ENCODE measurements around the gene MACROH2A2.

Gene MACROH2A2

DNA sequence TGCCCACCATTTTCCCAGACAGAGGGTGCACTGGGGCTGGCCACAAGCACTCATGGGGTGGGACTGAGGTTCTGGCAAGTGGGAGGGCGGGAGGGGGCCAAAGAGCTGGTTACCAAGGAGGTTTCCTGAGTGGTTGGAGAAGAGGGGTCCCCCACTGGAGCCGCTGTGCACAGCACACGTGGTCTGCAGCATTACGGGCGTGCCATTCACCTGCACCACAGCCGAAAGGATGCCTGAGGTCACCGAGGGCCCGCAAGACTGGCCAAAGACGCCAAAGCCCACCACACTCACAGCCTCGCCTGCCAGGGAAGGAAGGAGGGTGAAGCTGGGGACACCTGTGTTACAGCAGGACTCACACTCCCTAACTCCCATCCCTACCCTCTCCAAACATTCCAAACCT, 89.9 kb downstream of the MACROH2A2 start:
- no peak for FAIRE-seq
- TF ChIP-seq, protein P1, sequence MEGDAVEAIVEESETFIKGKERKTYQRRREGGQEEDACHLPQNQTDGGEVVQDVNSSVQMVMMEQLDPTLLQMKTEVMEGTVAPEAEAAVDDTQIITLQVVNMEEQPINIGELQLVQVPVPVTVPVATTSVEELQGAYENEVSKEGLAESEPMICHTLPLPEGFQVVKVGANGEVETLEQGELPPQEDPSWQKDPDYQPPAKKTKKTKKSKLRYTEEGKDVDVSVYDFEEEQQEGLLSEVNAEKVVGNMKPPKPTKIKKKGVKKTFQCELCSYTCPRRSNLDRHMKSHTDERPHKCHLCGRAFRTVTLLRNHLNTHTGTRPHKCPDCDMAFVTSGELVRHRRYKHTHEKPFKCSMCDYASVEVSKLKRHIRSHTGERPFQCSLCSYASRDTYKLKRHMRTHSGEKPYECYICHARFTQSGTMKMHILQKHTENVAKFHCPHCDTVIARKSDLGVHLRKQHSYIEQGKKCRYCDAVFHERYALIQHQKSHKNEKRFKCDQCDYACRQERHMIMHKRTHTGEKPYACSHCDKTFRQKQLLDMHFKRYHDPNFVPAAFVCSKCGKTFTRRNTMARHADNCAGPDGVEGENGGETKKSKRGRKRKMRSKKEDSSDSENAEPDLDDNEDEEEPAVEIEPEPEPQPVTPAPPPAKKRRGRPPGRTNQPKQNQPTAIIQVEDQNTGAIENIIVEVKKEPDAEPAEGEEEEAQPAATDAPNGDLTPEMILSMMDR (IDR thresholded peaks at IDR 0.05; ENCODE audit: insufficient read depth, missing control alignments) = no peak
- no peak for DNase-seq (ENCODE audit: insufficient read length, low spot score)

DNA sequence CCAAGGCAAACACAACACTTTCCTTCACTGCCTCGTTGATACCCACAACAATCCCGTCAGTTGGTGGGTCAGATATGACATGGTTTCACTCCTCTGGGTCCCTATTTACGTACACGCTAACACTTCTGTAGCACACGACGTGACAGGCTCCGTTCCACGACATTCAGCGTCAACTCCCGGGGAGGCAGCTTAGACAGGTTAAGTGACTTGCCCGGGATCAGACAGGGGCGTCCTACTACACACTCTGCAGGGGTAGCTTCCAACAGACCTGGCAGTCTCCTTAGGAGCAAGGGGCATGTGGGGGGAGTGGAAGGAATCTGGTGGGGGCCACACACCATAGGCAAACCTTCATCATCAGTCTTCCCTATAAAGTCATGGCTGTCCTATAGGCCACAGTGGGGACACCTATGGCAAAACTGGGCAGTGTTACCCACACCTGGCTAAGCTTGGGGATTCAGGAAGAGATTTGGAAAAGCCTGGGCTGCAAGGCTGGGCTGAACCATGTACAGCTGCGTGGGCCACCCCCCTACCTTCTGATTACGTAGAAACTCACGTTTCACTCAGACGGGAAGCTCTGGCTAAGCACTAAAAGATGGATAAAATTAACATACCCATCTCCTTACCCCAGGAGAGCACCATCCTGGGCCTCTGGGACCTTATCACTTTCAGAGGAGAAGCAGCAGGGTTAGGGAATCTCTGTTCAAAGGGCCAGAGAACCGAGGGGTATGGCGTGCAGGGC, 91.9 kb downstream of the MACROH2A2 start:
- FAIRE-seq (no peak), DNase-seq (ENCODE audit: insufficient read length, low spot score) (no peak)
- TF ChIP-seq, protein P1 (IDR thresholded peaks at IDR 0.05; ENCODE audit: insufficient read depth, missing control alignments) = no peak

DNA sequence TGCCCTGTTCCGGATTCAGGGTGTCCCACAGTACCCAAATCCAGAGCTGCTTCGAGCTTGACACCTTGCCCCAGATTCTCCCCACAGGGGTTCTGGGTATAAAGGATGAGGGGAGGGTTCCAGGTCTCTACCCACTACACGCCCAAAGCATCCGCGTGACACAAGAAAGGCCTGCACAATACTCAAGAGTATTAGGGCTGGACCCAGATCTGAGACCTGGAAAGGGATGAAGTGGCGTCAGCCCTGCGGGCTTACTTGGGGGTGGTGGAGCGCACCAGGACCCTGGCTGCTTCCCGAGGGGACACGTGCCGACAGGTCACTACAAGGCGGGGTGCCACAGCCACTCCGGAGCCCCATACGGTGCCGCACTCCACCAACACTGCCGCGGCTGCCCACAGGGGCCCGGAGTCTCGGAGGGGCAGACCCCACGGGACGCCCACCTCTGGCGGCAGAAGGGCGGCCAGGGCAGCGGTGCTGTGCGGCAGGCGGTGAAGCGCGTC, 92.6 kb downstream of the MACROH2A2 start:
- TF ChIP-seq, protein P1 (IDR thresholded peaks at IDR 0.05; ENCODE audit: insufficient read depth, missing control alignments) = no peak
- DNase-seq (ENCODE audit: insufficient read length, low spot score) (no peak), FAIRE-seq (no peak)

DNA sequence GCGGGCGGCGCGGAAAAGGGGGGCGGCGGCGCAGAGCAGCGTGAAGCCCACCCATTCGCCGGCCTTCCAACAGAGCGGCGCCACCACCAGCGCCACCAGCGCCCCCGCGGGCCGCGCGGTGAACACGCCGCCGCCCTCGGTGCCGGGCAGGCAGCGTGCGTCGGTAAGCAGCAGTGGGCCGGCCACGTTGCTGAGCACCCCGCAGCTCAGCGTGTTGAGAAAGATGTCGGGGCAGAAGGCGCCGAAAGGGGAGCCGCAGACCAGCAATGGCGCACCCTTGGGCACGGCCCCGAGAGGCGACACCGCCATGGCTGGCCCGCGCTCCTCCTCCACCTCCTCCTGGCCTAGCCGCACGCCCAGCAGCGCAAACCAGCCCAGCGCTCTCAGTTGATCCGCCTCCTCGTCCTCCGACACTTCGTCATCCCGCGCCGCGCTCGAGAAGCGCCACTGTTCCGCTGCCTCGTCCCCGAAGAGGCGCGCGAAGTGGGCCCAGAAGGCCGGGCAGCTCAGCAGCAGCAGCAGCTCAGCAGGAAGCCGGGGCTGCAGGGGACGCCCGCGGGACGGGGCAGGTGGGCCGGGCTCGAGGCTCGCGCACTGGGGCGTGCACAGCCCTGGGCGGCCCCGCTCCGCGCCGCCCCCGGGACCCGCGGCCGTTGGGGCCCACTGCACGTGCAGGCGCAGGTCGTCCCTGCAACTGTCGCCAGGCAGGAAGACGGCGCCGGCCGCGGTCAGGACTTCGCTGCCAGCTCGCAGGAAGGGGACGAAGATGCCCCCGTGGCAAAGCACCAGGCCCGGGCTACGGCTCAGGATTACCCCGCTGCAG, 93.2 kb downstream of the MACROH2A2 start:
- TF ChIP-seq, protein P1 (IDR thresholded peaks at IDR 0.05; ENCODE audit: insufficient read depth, missing control alignments) = peak; percentile 39
- no peak for FAIRE-seq
- no peak for DNase-seq (ENCODE audit: insufficient read length, low spot score)

DNA sequence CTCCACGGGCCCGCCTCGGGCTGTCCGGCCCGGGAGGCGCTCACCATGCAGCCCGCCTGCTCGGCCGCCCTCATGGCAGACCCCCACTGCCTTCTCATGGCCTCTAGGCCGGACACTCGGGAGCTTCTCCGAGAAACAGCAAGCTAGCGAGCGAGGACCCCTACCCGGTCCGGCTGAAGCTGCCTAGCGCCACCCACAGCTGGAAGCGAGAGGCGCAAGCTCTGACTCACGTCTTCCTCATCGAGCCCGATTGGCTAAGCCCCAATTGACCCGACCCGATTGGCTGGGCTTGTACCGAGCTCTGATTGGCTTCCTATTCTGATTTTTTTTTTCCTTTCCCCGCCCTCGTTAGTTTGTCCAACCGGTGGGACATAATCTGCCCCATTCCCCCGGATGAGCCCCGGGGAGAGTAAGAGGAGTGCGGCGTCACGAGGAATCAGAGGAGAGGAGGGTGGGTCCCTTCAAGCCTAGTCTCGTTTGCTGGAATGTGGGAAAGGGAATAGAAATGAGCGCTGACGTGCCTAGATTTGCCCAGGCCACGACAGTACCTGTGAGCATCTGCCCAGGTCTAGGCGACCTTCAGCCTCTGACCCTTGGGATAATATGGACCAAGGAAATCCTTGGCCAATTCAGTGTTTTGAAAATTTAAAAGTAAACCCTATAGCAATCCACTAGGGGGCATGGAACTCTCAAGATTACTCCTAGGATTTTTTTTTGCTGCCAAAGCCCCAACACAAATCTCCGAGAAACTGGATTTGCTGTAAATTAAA, 94.0 kb downstream of the MACROH2A2 start, which contains the start of gene TYSND1:
Gene TYSND1, minus strand, starts transcription at position 212 of the 770 bp plus-strand sequence. Its CDS starts 114 bp downstream, at position 98.
- FAIRE-seq (peak; percentile 16), DNase-seq (ENCODE audit: insufficient read length, low spot score) (peak; percentile 98)
- TF ChIP-seq, protein P1 (IDR thresholded peaks at IDR 0.05; ENCODE audit: insufficient read depth, missing control alignments) = peak; percentile 76

DNA sequence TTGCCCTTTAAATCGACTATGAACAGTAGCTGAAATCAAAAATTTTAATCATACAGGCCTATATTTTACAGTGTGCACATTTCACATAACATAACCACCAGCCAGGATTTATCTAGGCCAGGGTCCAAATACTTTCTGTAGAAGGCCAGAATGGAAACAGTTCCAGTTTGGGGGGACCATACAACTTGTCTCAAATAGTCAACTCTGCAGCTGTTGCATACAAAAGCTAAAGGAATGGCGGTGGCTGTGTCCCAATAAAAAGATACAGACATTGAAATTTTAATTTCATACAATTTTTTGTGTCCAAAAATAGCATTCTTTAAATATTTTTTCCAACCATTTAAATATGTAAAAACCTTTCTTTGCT, 94.6 kb downstream of the MACROH2A2 start:
- TF ChIP-seq, protein P1 (IDR thresholded peaks at IDR 0.05; ENCODE audit: insufficient read depth, missing control alignments) = no peak
- DNase-seq (ENCODE audit: insufficient read length, low spot score) (no peak), FAIRE-seq (no peak)

Measured in D721Med (cell line).